Fibroblast of pulmonary artery (primary cell): ENCODE measurements around the gene MBNL2.
"Not testable (repeated sequence)": the region's sequence is repeated elsewhere in the genome, so short reads cannot be mapped to it uniquely, and the experiment has no call there.

ENCODE experiments used
- DNase-seq: peaks from one replicate; pipeline ENCODE4 v3.0.0-alpha.2; 2010; ENCODE audit warnings: low read depth
- H3K4me3 ChIP-seq: replicated peaks from 2 replicates; pipeline ENCODE4 v1.5.1; 2011; ENCODE audit warnings: low read depth, mild to moderate bottlenecking, control low read depth, low read length, moderate library complexity
- CTCF ChIP-seq: IDR thresholded peaks from 2 replicates; pipeline ENCODE4 v1.5.1; 2011; ENCODE audit warnings: mild to moderate bottlenecking, control low read depth, low read length, inconsistent platforms; ENCODE audit errors: missing control alignments

The MBNL2 gene

DNA sequence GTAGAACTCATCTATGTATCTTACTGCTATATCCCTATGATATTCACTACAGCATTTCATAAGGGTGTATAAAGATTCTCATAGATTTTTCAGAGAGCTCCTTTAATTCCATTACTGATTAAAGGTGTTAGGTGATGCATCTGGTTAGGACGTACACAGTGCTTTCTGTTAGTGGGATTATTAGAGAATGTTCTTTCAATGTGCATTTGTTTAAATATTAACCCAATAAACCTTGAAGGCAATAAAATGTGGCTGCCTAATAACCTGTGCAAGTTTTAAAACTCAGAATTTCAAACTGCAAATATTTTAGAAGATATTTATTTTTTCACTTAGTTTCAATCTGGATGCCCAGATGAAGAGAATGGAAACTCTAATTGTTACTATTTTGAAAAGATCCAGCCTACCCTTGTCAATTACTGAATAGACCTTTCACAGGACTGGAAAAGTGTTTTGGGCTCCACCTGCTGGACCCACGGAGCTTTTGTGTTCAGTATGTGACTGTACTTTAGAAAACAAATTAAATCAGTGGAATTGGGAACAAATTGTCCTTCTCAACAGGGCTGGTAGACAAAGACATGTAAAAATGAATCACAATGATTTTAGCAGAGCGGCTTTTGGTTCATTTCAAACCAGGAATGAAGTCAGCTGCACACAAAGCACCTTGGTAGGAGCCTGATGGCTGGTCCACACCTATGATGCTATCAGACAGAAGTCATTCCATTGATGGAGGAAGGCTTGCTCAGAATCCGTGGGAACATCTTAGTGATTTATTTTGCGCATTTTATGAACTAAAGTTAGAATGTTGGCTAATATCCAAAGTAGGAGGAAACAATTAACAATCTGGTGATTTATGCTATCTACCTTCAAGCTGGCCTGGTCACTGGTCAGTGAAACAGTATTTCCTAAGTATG, 122.4 kb downstream of the MBNL2 start:
- peak; percentile 83 for TF ChIP-seq CTCF
- H3K4me3 ChIP-seq: no peak overlapping the region
- peak; percentile 81 for DNase-seq

- no peak for TF ChIP-seq CTCF
- DNase-seq: no peak
- H3K4me3 ChIP-seq: no peak overlapping the region
Measured at GRCh38 chr13:97346097-97346496, 124.0 kb downstream of the MBNL2 start.

DNA sequence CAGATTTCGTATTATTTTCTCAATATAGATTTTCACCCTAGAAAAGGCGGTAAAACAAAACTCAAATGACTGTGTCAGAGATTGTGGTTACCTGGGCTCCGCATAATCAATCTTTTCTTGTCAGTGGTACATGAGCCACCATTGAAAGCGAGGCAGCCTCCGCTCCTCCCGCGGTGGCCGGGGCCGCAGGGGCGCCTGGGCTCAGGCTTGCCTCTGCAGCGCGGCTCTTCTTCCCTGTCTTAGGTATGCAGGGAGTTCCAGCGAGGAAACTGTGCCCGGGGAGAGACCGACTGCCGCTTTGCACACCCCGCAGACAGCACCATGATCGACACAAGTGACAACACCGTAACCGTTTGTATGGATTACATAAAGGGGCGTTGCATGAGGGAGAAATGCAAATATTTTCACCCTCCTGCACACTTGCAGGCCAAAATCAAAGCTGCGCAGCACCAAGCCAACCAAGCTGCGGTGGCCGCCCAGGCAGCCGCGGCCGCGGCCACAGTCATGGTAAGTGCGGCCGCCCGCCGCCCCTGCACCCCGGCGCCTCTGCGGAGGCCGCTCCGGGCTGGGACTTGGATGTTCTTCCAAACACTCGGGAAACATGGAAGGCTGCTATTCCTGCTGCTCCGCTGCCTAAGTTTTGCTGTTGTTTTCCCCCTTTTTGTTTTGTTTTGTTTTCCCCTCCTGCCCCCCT, 124.6 kb downstream of the MBNL2 start:
- H3K4me3 ChIP-seq: no peak overlapping the region
- DNase-seq: no peak
- no peak for TF ChIP-seq CTCF

- TF ChIP-seq CTCF: no peak
- DNase-seq: no peak
Measured at GRCh38 chr13:97347255-97347932, 125.3 kb downstream of the MBNL2 start.

GRCh38 chr13:97348569-97349100, 126.5 kb downstream of the MBNL2 start:
- no peak overlapping the region for H3K4me3 ChIP-seq
- no peak for TF ChIP-seq CTCF
- DNase-seq: no peak

More at GRCh38 chr13:97347255-97347932, 125.3 kb downstream of the MBNL2 start:
- H3K4me3 ChIP-seq: no peak overlapping the region

- not testable (repeated sequence) for H3K4me3 ChIP-seq, DNase-seq
Measured at GRCh38 chr13:97352012-97352411, 129.9 kb downstream of the MBNL2 start.

- no peak for TF ChIP-seq CTCF
- no peak for DNase-seq
- H3K4me3 ChIP-seq: no peak overlapping the region
Measured at GRCh38 chr13:97352815-97353214, 130.7 kb downstream of the MBNL2 start.
